Measurements from ENCODE around the gene NUP210L. TPM values are rescaled to one million over a fixed set of nuclear protein-coding genes. Genes with fewer than 3 reads are reported as not detected.

The NUP210L gene
- total and polyA plus RNA-seq, 2 donors (not counting 3 experiments of a cell fraction or from before 2014, with no cell fraction given) = 0.01 to 0.07 TPM

GRCh38 chr1:153944827-153945117 lies 210.1 kb downstream of the NUP210L start:
- intact Hi-C loops (cut with micrococcal nuclease) = no loop called here
- no TSS peak for BruUV-seq (replicated peaks)
- POLR2A ChIA-PET = no interaction called here

More at GRCh38 chr1:153944827-153945117, 210.1 kb downstream of the NUP210L start:
- H4K20me1 ChIP-seq (replicated peaks; ENCODE audit: control insufficient read depth, extremely low read depth, insufficient read depth, low read length) = no peaks in the 10 kb centered on the region
- peak overlapping the region; percentile 63 for H3K27ac ChIP-seq (ENCODE audit: insufficient read depth, low read depth, low read length)
- dilution Hi-C loops (cut with MboI; ENCODE audit: extremely low pct_ligation_motif_present, low sequenced_read_pairs) = no loop called here
- DNase-seq (ENCODE audit: low read depth, low spot score) (no peak), FAIRE-seq (no peak)
- peak overlapping the region in 2 of 3 experiments; percentile 42 to 88 for H3K4me3 ChIP-seq (replicated peaks in 1 of 3; ENCODE audit: insufficient read depth in 1 of 3, low read depth in 1 of 3, low read length in 3 of 3)
- CTCF ChIA-PET = interaction anchor here (1.0 to 5.3 kb wide), 10 partner anchors 13 to 148 kb away, joined by 3 to 65 read pairs (median 23); partner anchors contain the start of genes CREB3L4, CRTC2, JTB and SLC39A1
- H3K79me2 ChIP-seq (ENCODE audit: control insufficient read depth, insufficient read depth, low read length) = peaks cover 16% of the 10 kb centered on the region
- TF ChIP-seq JUN (IDR thresholded peaks at IDR 0.05; ENCODE audit: borderline replicate concordance, insufficient read depth, insufficient read length, low read depth) (no peak), MYC (IDR thresholded peaks at IDR 0.05; ENCODE audit: low read depth, low read length) (no peak), EZH2 (IDR thresholded peaks at IDR 0.05; ENCODE audit: borderline replicate concordance, low read depth, low read length, severe bottlenecking) (no peak), POLR2AphosphoS5 (IDR thresholded peaks at IDR 0.05; ENCODE audit: insufficient read depth, low read depth, low read length) (no peak), CTCF (IDR thresholded peaks at IDR 0.05; ENCODE audit: extremely low read depth in 1 of 2, insufficient read depth in 1 of 2, low read depth in 1 of 2, low read length in 2 of 2) (no peak), MAX (IDR thresholded peaks at IDR 0.05; ENCODE audit: insufficient read depth, insufficient read length) (no peak), GATA2 (IDR thresholded peaks at IDR 0.05; ENCODE audit: insufficient read depth, insufficient read length, low read depth, low read length) (no peak), FOS (IDR thresholded peaks at IDR 0.05; ENCODE audit: borderline replicate concordance, insufficient read depth, low read length) (no peak), POLR2A (IDR thresholded peaks at IDR 0.05; ENCODE audit: low read depth, low read length) (no peak)
- peak overlapping the region; percentile 73 for H3K4me2 ChIP-seq (ENCODE audit: insufficient read depth, low read length)
- H3K36me3 ChIP-seq (ENCODE audit: control insufficient read depth in 2 of 2, extremely low read depth in 1 of 2, insufficient read depth in 2 of 2, low read length in 2 of 2) = peaks cover 2 to 39% of the 10 kb centered on the region in 2 experiments
- H3K9me3 ChIP-seq (replicated peaks; ENCODE audit: control insufficient read depth, insufficient read depth, low read length) = no peaks in the 10 kb centered on the region
- H3K4me1 ChIP-seq (ENCODE audit: control insufficient read depth, extremely low read depth, insufficient read depth, low read length) = peaks cover 9% of the 10 kb centered on the region
- peak overlapping the region; percentile 8 for H2AFZ ChIP-seq (ENCODE audit: low read depth, low read length)
- no peak overlapping the region for H3K9ac ChIP-seq (replicated peaks; ENCODE audit: extremely low read depth, insufficient read depth, low read length)
- no peaks in the 10 kb centered on the region for H3K27me3 ChIP-seq (ENCODE audit: control insufficient read depth in 2 of 2, insufficient read depth in 2 of 2, low read length in 2 of 2)
- H3K9me1 ChIP-seq (replicated peaks; ENCODE audit: control insufficient read depth, extremely low read depth, insufficient read depth, low read length) = no peaks in the 10 kb centered on the region

All from endothelial cell of umbilical vein (primary cell).